ENCODE measurements around the gene RAB33A. TPM values are rescaled to one million over a fixed set of nuclear protein-coding genes. Genes with fewer than 3 reads are reported as not detected.

The RAB33A gene
- total and polyA plus RNA-seq, 9 of the 15 experiments (the other 6 are each of a cell fraction or from before 2014, with no cell fraction given) = 0.04 to 0.20 (median 0.06) TPM; not detected in 4

DNA sequence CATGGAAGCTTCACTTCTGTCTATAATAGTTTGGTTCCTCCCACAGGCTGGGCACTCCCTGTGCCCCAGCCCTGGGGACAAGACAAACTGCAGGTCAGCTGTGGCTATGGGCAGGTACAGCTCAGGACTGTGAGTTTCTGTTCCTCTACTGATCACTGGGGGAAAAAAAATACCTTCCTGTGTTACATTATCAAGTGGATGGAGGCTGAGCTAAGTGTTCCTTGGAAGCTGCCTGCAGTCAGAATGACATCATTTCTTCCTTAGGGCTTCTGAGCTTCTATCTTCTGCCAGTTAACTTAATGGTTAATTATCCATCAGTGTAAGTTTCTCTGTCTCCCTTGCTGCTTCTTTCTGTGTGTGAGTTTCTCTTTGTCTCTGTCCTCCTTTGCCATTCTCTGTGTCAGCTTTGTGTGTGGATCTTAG is 4.6 kb downstream of the RAB33A start (continued):
- TF ChIP-seq, protein P1, sequence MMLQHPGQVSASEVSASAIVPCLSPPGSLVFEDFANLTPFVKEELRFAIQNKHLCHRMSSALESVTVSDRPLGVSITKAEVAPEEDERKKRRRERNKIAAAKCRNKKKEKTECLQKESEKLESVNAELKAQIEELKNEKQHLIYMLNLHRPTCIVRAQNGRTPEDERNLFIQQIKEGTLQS (IDR thresholded peaks at IDR 0.05) = peak; percentile 78
- TF ChIP-seq, protein P1 (CRISPR knock-in tag; conservative IDR thresholded peaks at IDR 0.05) = no peak
- peak; percentile 52; the same call in 1 of the 2 replicates for TF ChIP-seq ZNF24 (IDR thresholded peaks at IDR 0.05)

- in situ Hi-C loops (cut with MboI) = no loop called here
- Histone ChIP-seq H3K36me3 (ENCODE audit: control insufficient read depth, insufficient read depth, low read length) (no peaks in the 10 kb centered on the region), H3K27ac (ENCODE audit: extremely low read depth, low read depth, low read length) (no peak overlapping the region), H3K9me3 (replicated peaks; ENCODE audit: control insufficient read depth, insufficient read depth, low read depth, low read length) (no peaks in the 10 kb centered on the region; the same call in 1 of the 2 replicates), H4K20me1 (replicated peaks; ENCODE audit: control insufficient read depth, insufficient read depth, low read length) (peaks cover 11% of the 10 kb centered on the region), H3K9me1 (ENCODE audit: control insufficient read depth, insufficient read depth, low read length) (peaks cover 4% of the 10 kb centered on the region), H3K4me3 (no peak overlapping the region), H3K79me2 (ENCODE audit: control insufficient read depth, insufficient read depth, low read length) (no peaks in the 10 kb centered on the region), H3K9ac (ENCODE audit: insufficient read depth in 1 of 2, low read depth in 2 of 2, low read length in 2 of 2) (no peak overlapping the region), H3K4me2 (ENCODE audit: insufficient read depth, low read length) (no peak overlapping the region), H2AFZ (ENCODE audit: low read depth, low read length) (no peak overlapping the region), H3K27me3 (ENCODE audit: control insufficient read depth in 2 of 2, insufficient read depth in 2 of 2, low read length in 2 of 2) (no peaks in the 10 kb centered on the region), H3K4me1 (replicated peaks in 1 of 2; ENCODE audit: control insufficient read depth in 2 of 2, insufficient read depth in 2 of 2, low read length in 2 of 2) (peaks cover 23 to 41% of the 10 kb centered on the region in 2 experiments)
- TF ChIP-seq NFIC (IDR thresholded peaks at IDR 0.05) = peak; percentile 48
- TF ChIP-seq ZBED1 (IDR thresholded peaks at IDR 0.05) = no peak
- ATAC-seq (no peak), DNase-seq (ENCODE audit: extremely low read depth in 1 of 4, low spot score in 3 of 4) (no peak), FAIRE-seq (no peak)
- BruUV-seq (replicated peaks) = no TSS peak
- WGBS (ENCODE audit: insufficient coverage, low coverage, missing lambda C conversion rate) = 19% methylated on average over 4 of the region's 4 CpGs
- intact Hi-C loops (cut with micrococcal nuclease) = no loop called here
- ChIA-PET CTCF (ENCODE audit: low intra/inter-chr PET ratio) (no interaction called here), POLR2A (interaction anchor here (0.9 to 1.6 kb wide), 4 partner anchors 11 to 163 kb away, joined by 3 to 12 read pairs (median 4); partner anchors contain the start of genes AIFM1 and SLC25A14)
Observed at GRCh38 chrX:130176942-130177341, 5.2 kb downstream of the RAB33A start.

All from K562 (cell line).